Lower leg skin (tissue), 3 donors: ENCODE results near the gene HLA-DMB.

ENCODE experiments used
- POLR2A ChIP-seq, 2 donors: fragments of 450-650 bp; IDR thresholded peaks; one replicate each; pipeline ENCODE4 v1.6.1; 2016 to 2017; ENCODE audit warnings: antibody characterized with exemption in 2 of 2, mild to moderate bottlenecking in 1 of 2, moderate library complexity in 1 of 2
- TF ChIP-seq, protein P1 (sequence below), 3 donors: fragments of 450-650 bp; IDR thresholded peaks; one replicate each; pipeline ENCODE4 v1.5.1; 2016; ENCODE audit warnings: antibody characterized with exemption in 3 of 3, mild to moderate bottlenecking in 3 of 3, moderate library complexity in 2 of 3

DNA sequence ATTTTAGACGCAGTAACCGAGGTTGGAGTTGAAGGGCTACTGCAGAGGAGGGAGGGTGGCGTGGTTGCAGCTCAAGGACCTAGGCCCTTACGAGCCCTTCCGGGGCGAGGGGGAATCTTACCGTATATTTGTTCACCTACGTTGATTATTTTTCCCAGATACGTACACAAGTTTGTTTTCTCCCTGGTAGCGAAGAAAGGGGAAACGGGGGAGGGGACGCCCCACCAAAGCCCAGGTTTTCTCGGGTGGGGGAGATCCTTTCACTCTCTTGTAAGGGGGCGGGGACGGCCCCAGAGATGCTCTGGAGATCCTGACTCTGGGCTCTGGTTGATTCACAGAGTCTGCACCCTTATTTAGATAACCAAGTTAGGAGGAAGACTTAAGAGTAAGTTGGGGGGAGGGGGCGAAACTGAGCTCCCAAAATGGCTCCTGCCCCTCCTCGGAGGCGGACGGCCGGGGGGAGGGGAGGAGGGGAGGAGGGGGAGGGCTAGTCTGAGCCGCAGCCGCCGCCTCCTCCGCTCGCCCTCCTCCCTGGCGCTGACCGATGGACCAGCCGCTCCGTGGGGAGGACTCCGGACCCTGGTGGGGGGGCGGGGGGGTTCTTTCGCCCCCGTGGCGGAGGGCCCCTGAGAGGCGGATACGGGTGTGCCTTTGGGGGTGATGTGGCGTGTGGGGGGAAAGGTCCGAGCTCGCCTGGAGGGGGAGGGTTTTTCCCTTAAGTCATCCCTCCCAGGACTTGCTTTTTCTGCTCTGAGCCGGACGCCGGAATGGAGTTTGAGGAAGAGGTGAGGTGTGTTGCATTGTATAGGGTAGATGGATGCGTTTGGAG lies 29.8 kb upstream of the HLA-DMB start:
- TF ChIP-seq, protein P1, sequence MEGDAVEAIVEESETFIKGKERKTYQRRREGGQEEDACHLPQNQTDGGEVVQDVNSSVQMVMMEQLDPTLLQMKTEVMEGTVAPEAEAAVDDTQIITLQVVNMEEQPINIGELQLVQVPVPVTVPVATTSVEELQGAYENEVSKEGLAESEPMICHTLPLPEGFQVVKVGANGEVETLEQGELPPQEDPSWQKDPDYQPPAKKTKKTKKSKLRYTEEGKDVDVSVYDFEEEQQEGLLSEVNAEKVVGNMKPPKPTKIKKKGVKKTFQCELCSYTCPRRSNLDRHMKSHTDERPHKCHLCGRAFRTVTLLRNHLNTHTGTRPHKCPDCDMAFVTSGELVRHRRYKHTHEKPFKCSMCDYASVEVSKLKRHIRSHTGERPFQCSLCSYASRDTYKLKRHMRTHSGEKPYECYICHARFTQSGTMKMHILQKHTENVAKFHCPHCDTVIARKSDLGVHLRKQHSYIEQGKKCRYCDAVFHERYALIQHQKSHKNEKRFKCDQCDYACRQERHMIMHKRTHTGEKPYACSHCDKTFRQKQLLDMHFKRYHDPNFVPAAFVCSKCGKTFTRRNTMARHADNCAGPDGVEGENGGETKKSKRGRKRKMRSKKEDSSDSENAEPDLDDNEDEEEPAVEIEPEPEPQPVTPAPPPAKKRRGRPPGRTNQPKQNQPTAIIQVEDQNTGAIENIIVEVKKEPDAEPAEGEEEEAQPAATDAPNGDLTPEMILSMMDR (IDR thresholded peaks at IDR 0.05), result no peak
- TF ChIP-seq POLR2A (IDR thresholded peaks at IDR 0.05), result no peak
